ENCODE data around the gene RAB7B.

- TF ChIP-seq CTCF (IDR thresholded peaks at IDR 0.05) (no peak), POLR2A (IDR thresholded peaks at IDR 0.05) (no peak)
Measured at GRCh38 chr1:205948039-205948438, 55.2 kb downstream of the RAB7B start.

Data from uterus (tissue), 2 donors.